Measurements from ENCODE around the gene ETV3.

The ETV3 gene

DNA sequence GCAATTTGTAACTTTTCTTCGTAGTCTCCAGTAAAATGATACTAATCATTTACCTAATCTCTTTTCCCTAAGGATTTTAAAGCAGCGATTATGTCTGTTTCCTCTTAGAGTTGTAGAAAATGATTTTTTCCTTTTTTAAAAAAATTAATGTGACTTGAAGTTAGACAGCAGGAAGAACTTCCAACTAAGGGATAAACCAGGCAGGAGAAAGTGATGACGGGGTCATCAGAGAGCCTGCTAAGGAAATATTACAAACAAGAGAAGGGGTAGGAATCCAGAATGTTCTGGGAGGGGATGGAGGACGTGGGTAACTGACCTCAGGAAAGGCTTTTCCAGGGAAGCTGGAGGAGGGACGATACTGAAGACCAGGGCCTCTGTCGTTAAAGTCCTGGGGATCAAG, 29.7 kb downstream of the ETV3 start:
- Histone ChIP-seq H4K20me1 (ENCODE audit: insufficient read depth, low read length) (peaks cover 5% of the 10 kb centered on the region), H3K27ac (ENCODE audit: low read length) (no peak overlapping the region), H3K4me3 (ENCODE audit: low read depth in 1 of 2, low read length in 2 of 2) (no peak overlapping the region), H2AFZ (ENCODE audit: low read depth, low read length) (no peak overlapping the region), H3K79me2 (ENCODE audit: insufficient read depth, low read length) (no peaks in the 10 kb centered on the region), H3K4me1 (ENCODE audit: insufficient read depth, low read length) (no peaks in the 10 kb centered on the region), H3K9ac (ENCODE audit: low read depth, low read length) (no peak overlapping the region), H3K27me3 (ENCODE audit: insufficient read depth, low read length, poor library complexity) (peaks cover 53% of the 10 kb centered on the region), H3K4me2 (ENCODE audit: insufficient read depth, low read length) (no peak overlapping the region), H3K36me3 (ENCODE audit: insufficient read depth, low read length) (no peaks in the 10 kb centered on the region), H3K9me3 (ENCODE audit: insufficient read depth, low read length, severe bottlenecking) (no peaks in the 10 kb centered on the region)
- TF ChIP-seq EZH2 (IDR thresholded peaks at IDR 0.05; ENCODE audit: borderline replicate concordance, low read depth, low read length, severe bottlenecking), result no peak
- TF ChIP-seq CTCF (IDR thresholded peaks at IDR 0.05; ENCODE audit: borderline replicate concordance, extremely low read depth, low read length, poor library complexity, severe bottlenecking), result no peak
- DNase-seq (no peak), ATAC-seq (ENCODE audit: insufficient read depth, low read depth) (no peak)

- no peak overlapping the region for H3K4me2 ChIP-seq (ENCODE audit: insufficient read depth, low read length)
- DNase-seq (no peak), ATAC-seq (ENCODE audit: insufficient read depth, low read depth) (no peak)
- H3K27ac ChIP-seq (ENCODE audit: low read length), result no peak overlapping the region
- no peak overlapping the region for H2AFZ ChIP-seq (ENCODE audit: low read depth, low read length)
- TF ChIP-seq EZH2 (IDR thresholded peaks at IDR 0.05; ENCODE audit: borderline replicate concordance, low read depth, low read length, severe bottlenecking) (no peak), CTCF (IDR thresholded peaks at IDR 0.05; ENCODE audit: borderline replicate concordance, extremely low read depth, low read length, poor library complexity, severe bottlenecking) (no peak)
- no peak overlapping the region for H3K4me3 ChIP-seq (ENCODE audit: low read depth in 1 of 2, low read length in 2 of 2)
- H3K9me3 ChIP-seq (ENCODE audit: insufficient read depth, low read length, severe bottlenecking), result no peaks in the 10 kb centered on the region
- H3K4me1 ChIP-seq (ENCODE audit: insufficient read depth, low read length), result no peaks in the 10 kb centered on the region
- H3K27me3 ChIP-seq (ENCODE audit: insufficient read depth, low read length, poor library complexity), result peaks cover 52% of the 10 kb centered on the region
- H3K79me2 ChIP-seq (ENCODE audit: insufficient read depth, low read length), result no peaks in the 10 kb centered on the region
- H3K9ac ChIP-seq (ENCODE audit: low read depth, low read length), result no peak overlapping the region
- no peaks in the 10 kb centered on the region for H3K36me3 ChIP-seq (ENCODE audit: insufficient read depth, low read length)
- peaks cover 5% of the 10 kb centered on the region for H4K20me1 ChIP-seq (ENCODE audit: insufficient read depth, low read length)
These were observed 30.5 kb downstream of the ETV3 start for GRCh38 chr1:157107702-157108101.

DNA sequence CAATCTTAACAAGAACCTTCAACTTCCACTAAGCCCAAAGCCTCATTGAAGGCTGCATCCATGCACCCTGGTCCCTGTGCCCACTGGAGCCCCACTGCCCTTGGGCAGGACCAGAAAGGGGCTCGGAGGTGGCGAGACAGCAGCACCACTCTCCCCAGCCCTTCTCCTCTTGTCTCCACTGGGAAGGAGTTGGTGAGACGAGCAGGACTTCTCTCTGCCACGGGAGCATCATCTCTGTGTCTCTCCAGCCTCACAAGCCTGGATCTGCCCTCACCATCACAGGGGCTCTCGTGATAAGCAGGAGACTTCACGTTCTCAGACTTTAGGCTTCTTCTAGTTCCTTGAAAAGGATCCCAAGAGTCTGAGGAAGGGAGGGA, 31.4 kb downstream of the ETV3 start:
- Histone ChIP-seq H3K27me3 (ENCODE audit: insufficient read depth, low read length, poor library complexity) (peaks cover 52% of the 10 kb centered on the region), H3K9ac (ENCODE audit: low read depth, low read length) (no peak overlapping the region), H2AFZ (ENCODE audit: low read depth, low read length) (no peak overlapping the region), H3K36me3 (ENCODE audit: insufficient read depth, low read length) (no peaks in the 10 kb centered on the region), H3K27ac (ENCODE audit: low read length) (no peak overlapping the region), H3K4me3 (ENCODE audit: low read depth in 1 of 2, low read length in 2 of 2) (no peak overlapping the region), H3K4me1 (ENCODE audit: insufficient read depth, low read length) (no peaks in the 10 kb centered on the region), H3K4me2 (ENCODE audit: insufficient read depth, low read length) (no peak overlapping the region), H3K79me2 (ENCODE audit: insufficient read depth, low read length) (no peaks in the 10 kb centered on the region), H3K9me3 (ENCODE audit: insufficient read depth, low read length, severe bottlenecking) (no peaks in the 10 kb centered on the region), H4K20me1 (ENCODE audit: insufficient read depth, low read length) (peaks cover 5% of the 10 kb centered on the region)
- no peak for TF ChIP-seq EZH2 (IDR thresholded peaks at IDR 0.05; ENCODE audit: borderline replicate concordance, low read depth, low read length, severe bottlenecking)
- no peak for TF ChIP-seq CTCF (IDR thresholded peaks at IDR 0.05; ENCODE audit: borderline replicate concordance, extremely low read depth, low read length, poor library complexity, severe bottlenecking)
- DNase-seq (no peak), ATAC-seq (ENCODE audit: insufficient read depth, low read depth) (no peak)

Data from DND-41 (cell line).